DND-41 (cell line): ENCODE data around the gene SELENOI.

Experiments used
- CTCF ChIP-seq: IDR thresholded peaks from 2 replicates; pipeline ENCODE4 v1.5.1; 2012; ENCODE audit warnings: borderline replicate concordance, low read length, moderate library complexity, mild to moderate bottlenecking; ENCODE audit not compliant: poor library complexity, severe bottlenecking; ENCODE audit errors: extremely low read depth
- EZH2 ChIP-seq: IDR thresholded peaks from 3 replicates; pipeline ENCODE4 v1.6.1; 2012; ENCODE audit warnings: borderline replicate concordance, low read depth, mild to moderate bottlenecking, moderate library complexity, low read length, inconsistent platforms; ENCODE audit not compliant: severe bottlenecking

DNA sequence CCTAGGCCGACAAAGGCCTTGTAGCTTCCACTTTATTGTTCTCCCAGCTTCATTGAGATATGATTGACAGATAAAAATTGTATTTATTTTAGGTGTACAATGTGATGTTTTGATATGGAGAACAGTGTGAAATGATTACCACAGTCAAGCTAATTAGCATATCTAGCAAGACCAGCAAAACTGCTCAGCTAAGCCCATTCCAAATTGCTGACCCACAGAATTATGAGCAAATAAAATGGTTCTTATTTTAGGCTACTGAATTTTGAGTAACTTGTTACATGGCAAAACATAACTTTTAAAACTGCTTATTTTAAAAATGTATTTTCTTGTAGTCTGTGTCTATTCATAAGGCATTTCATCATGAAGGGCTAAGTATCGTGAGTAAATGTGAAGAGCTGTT lies 8.6 kb upstream of the SELENOI start:
- TF ChIP-seq CTCF (no peak), EZH2 (no peak)
